B cell (primary cell): ENCODE results near the gene ZMYND12. TPM values are rescaled to one million over a fixed set of nuclear protein-coding genes. Genes with fewer than 3 reads are reported as not detected.

Experiments used
- ATAC-seq: fragments of 200-7000 bp; cut with Tn5 transposase; one replicate; pipeline ENCODE4 v1.10.0; 2021; ENCODE audit warnings: low read depth, mild to moderate bottlenecking, moderate number of reproducible peaks, moderate library complexity
- CTCF ChIA-PET: fragments of 350-600 bp; sonication (Branson Sonifier 250); formaldehyde crosslinking; loops from one replicate; lab custom pipeline; 2021; ENCODE audit warnings: antibody characterized with exemption, inconsistent platforms; lab: Charles Lee
- POLR2A ChIA-PET: fragments of 350-600 bp; sonication (Branson Sonifier 250); formaldehyde crosslinking; loops from one replicate; lab custom pipeline; 2021; ENCODE audit warnings: antibody characterized with exemption; lab: Charles Lee
- DNase-seq: peaks from one replicate; pipeline ENCODE4 v3.0.0; 2013
- H2AFZ ChIP-seq: 2 replicates; pipeline ENCODE4 v1.6.1; 2012; ENCODE audit warnings: mild to moderate bottlenecking, low read depth, low read length; ENCODE audit not compliant: insufficient read depth, poor library complexity, severe bottlenecking
- H3K27ac ChIP-seq, 2 donors: 1 replicate in 1 of 2; 2 replicates in 1 of 2; pipeline ENCODE4 v1.5.1; 2012 to 2013; ENCODE audit warnings: low read length in 2 of 2, mild to moderate bottlenecking in 2 of 2, moderate library complexity in 1 of 2
- H3K27me3 ChIP-seq, 4 experiments: fragments of 200-600 bp in 1 of 4; sonication (generic) in 1 of 4; replicated peaks in 1 of 4; 1 replicate in 2 of 4; 2 replicates in 2 of 4; pipeline versions ENCODE4 v1.6.1 to v1.7.0; 2013 to 2016; ENCODE audit warnings: low read length in 3 of 4, mild to moderate bottlenecking in 2 of 4, mixed read lengths in 1 of 4, moderate library complexity in 1 of 4; ENCODE audit not compliant: insufficient read depth in 4 of 4, control insufficient read depth in 3 of 4; ENCODE audit errors: control extremely low read depth in 1 of 4
- H3K36me3 ChIP-seq, 2 experiments: replicated peaks in 1 of 2; 1 replicate in 1 of 2; 2 replicates in 1 of 2; pipeline versions ENCODE4 v1.6.1 to v1.7.1; 2013; ENCODE audit warnings: low read length in 1 of 2; ENCODE audit not compliant: insufficient read depth in 2 of 2, control insufficient read depth in 1 of 2; ENCODE audit errors: control extremely low read depth in 1 of 2, extremely low read depth in 1 of 2
- H3K4me1 ChIP-seq, 2 donors: fragments of 200-600 bp in 1 of 2; sonication (generic) in 1 of 2; 1 replicate in 1 of 2; 2 replicates in 1 of 2; pipeline versions ENCODE4 v1.5.1 to v1.6.1; 2013 to 2017; ENCODE audit warnings: low read length in 2 of 2; ENCODE audit not compliant: control insufficient read depth in 2 of 2, insufficient read depth in 2 of 2
- H3K4me2 ChIP-seq: replicated peaks from 2 replicates; pipeline ENCODE3; 2012; ENCODE audit warnings: mild to moderate bottlenecking, low read depth, low read length; ENCODE audit not compliant: poor library complexity, severe bottlenecking
- H3K4me3 ChIP-seq, 5 experiments: fragments of 200-600 bp in 1 of 5; sonication (generic) in 1 of 5; 1 replicate in 3 of 5; 2 replicates in 2 of 5; pipeline versions ENCODE4 v1.5.1 to v1.7.0; 2011 to 2016; ENCODE audit warnings: low read length in 4 of 5, mild to moderate bottlenecking in 4 of 5, low read depth in 2 of 5, control low read depth in 1 of 5, moderate library complexity in 1 of 5; ENCODE audit not compliant: insufficient read depth in 1 of 5; ENCODE audit errors: control extremely low read depth in 1 of 5, extremely low read depth in 1 of 5
- H3K79me2 ChIP-seq: fragments of 200-600 bp; sonication (generic); one replicate; pipeline ENCODE4 v1.6.0; 2016; ENCODE audit warnings: low read length; ENCODE audit not compliant: control insufficient read depth, insufficient read depth
- H3K9ac ChIP-seq: fragments of 200-600 bp; sonication (generic); 2 replicates; pipeline ENCODE4 v1.6.1; 2017; ENCODE audit warnings: mild to moderate bottlenecking, low read length, moderate library complexity
- H3K9me3 ChIP-seq, 3 donors: one replicate each; pipeline versions ENCODE4 v1.6.1 to v1.7.1; 2013; ENCODE audit warnings: low read length in 2 of 3; ENCODE audit not compliant: control insufficient read depth in 2 of 3, insufficient read depth in 1 of 3; ENCODE audit errors: control extremely low read depth in 1 of 3
- H4K20me1 ChIP-seq: 2 replicates; pipeline ENCODE4 v1.6.0; 2012; ENCODE audit warnings: mild to moderate bottlenecking, low read length; ENCODE audit not compliant: insufficient read depth, control insufficient read depth, poor library complexity, severe bottlenecking
- H3K27ac Mint-ChIP-seq: one replicate; pipeline ENCODE4 v1.8.0; 2021; ENCODE audit warnings: mixed read lengths
- H3K27me3 Mint-ChIP-seq: one replicate; pipeline ENCODE4 v1.8.0; 2021; ENCODE audit warnings: mixed read lengths
- H3K4me1 Mint-ChIP-seq: one replicate; pipeline ENCODE4 v1.8.0; 2021; ENCODE audit warnings: mixed read lengths
- H3K4me3 Mint-ChIP-seq: one replicate; pipeline ENCODE4 v1.8.0; 2021; ENCODE audit warnings: mixed read lengths
- H3K9me3 Mint-ChIP-seq: one replicate; pipeline ENCODE4 v1.8.0; 2022; ENCODE audit warnings: mixed read lengths; ENCODE audit not compliant: insufficient read depth
- EZH2 ChIP-seq: IDR thresholded peaks from 2 replicates; pipeline ENCODE4 v1.6.1; 2012; ENCODE audit warnings: borderline replicate concordance, low read depth, mild to moderate bottlenecking, moderate library complexity, low read length; ENCODE audit not compliant: insufficient read depth, poor library complexity, severe bottlenecking
- WGBS: methylation state at CpG from one replicate; pipeline ENCODE4 v1.1.5; 2013; ENCODE audit warnings: missing lambda C conversion rate; ENCODE audit not compliant: insufficient coverage; 5-methylcytosine and 5-hydroxymethylcytosine counted together
- intact Hi-C: fragments of 100-400 bp; cut with micrococcal nuclease; formaldehyde crosslinking; loops from one replicate; pipeline ENCODE4 v1.10.0; 2022
- polyA plus RNA-seq: library from polyadenylated mRNA; depleted of rRNA; stranded (reverse); fragments of >200 nt; gene quantifications from 2 replicates; pipeline ENCODE4 v1.2.3, GENCODE V29; 2012
- total RNA-seq, 2 donors: library from RNA; stranded (reverse); fragments of 120-200 nt in 1 of 2; gene quantifications; 1 replicate in 1 of 2; 2 replicates in 1 of 2; pipeline versions ENCODE4 v1.2.3 to v1.2.4, GENCODE V29; 2013 to 2022
- TF ChIP-seq, protein P1 (sequence below): fragments of 200-600 bp; IDR thresholded peaks from one replicate; pipeline ENCODE4 v1.8.0; 2022; ENCODE audit warnings: antibody characterized with exemption, mild to moderate bottlenecking

ZMYND12 gene
- total and polyA plus RNA-seq, 2 donors (not counting 1 experiment from before 2014, with no cell fraction given) = 0.34 to 0.79 TPM

DNA sequence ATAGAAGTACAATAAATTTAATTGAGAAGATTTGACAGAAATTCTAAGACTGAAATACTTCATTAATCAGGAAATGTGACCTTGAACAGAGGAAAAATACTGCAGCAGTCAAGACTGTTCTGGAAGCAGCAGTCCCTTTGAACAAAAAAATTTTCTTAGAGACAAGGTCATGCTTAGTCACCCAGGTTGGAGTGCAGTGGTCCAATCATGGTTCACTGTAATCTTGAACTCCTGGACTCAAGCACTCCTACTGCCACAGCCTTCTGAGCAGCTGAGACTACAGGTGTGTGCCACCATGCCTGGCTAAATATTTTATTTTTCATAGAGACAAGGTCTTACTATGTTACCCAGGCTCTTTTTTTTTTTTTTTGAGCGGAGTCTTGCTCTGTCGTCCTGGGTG lies 5.4 kb upstream of the ZMYND12 start:
- H3K4me3 Mint-ChIP-seq = no peak overlapping the region
- intact Hi-C loops = no loop called here
- H3K4me2 ChIP-seq = no peak overlapping the region

DNA sequence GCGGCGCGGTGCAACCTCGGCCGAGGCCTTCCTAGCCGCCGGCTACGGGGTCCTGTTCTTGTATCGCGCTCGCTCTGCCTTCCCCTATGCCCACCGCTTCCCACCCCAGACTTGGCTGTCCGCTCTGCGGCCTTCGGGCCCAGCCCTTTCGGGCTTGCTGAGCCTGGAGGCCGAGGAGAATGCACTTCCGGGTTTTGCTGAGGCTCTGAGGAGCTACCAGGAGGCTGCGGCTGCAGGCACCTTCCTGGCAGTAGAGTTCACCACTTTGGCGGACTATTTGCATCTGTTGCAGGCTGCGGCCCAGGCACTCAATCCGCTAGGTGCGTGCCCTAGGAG lies 900 bp upstream of the ZMYND12 start:
- peak overlapping the region; percentile 94 for H2AFZ ChIP-seq
- intact Hi-C loops = loop anchor here (1.0 to 10.0 kb wide), 7 partner anchors 121 to 1518 kb away; partner anchors contain the start of genes ATP6V0B, B4GALT2, C1orf50 and DPH2
- H3K9me3 Mint-ChIP-seq = no peaks in the 10 kb centered on the region
- H3K27me3 Mint-ChIP-seq = no peaks in the 10 kb centered on the region
- peak overlapping the region; percentile 82 for H3K4me2 ChIP-seq
- TF ChIP-seq, protein P1, sequence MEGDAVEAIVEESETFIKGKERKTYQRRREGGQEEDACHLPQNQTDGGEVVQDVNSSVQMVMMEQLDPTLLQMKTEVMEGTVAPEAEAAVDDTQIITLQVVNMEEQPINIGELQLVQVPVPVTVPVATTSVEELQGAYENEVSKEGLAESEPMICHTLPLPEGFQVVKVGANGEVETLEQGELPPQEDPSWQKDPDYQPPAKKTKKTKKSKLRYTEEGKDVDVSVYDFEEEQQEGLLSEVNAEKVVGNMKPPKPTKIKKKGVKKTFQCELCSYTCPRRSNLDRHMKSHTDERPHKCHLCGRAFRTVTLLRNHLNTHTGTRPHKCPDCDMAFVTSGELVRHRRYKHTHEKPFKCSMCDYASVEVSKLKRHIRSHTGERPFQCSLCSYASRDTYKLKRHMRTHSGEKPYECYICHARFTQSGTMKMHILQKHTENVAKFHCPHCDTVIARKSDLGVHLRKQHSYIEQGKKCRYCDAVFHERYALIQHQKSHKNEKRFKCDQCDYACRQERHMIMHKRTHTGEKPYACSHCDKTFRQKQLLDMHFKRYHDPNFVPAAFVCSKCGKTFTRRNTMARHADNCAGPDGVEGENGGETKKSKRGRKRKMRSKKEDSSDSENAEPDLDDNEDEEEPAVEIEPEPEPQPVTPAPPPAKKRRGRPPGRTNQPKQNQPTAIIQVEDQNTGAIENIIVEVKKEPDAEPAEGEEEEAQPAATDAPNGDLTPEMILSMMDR = no peak
- no peak for TF ChIP-seq EZH2
- ChIA-PET CTCF (no interaction called here), POLR2A (interaction anchor here (0.8 to 1.5 kb wide), 2 partner anchors 202 to 226 kb away, joined by 3 to 5 read pairs; partner anchors contain the start of genes PPIH and YBX1)
- peaks cover 18 to 21% of the 10 kb centered on the region in 2 donors for H3K4me1 ChIP-seq
- H3K27ac ChIP-seq = peak overlapping the region; percentile 96 to 98
- no peaks in the 10 kb centered on the region for H3K27me3 ChIP-seq
- H3K9ac ChIP-seq = peak overlapping the region; percentile 92
- H3K36me3 ChIP-seq = peaks cover 0 to 32% of the 10 kb centered on the region in 2 experiments
- WGBS = 1% methylated on average over 23 of the region's 23 CpGs
- H3K4me3 ChIP-seq = peak overlapping the region; percentile 26 to 99 (median 90)
- H3K4me1 Mint-ChIP-seq = peaks cover 42% of the 10 kb centered on the region
- H3K9me3 ChIP-seq = no peaks in the 10 kb centered on the region
- peaks cover 19% of the 10 kb centered on the region for H3K79me2 ChIP-seq
- H4K20me1 ChIP-seq = no peaks in the 10 kb centered on the region
- no peak for DNase-seq
- H3K4me3 Mint-ChIP-seq = peak overlapping the region; percentile 99
- peak overlapping the region; percentile 99 for H3K27ac Mint-ChIP-seq
- peak; percentile 35 for ATAC-seq

More for the DNA sequence above, 5.4 kb upstream of the ZMYND12 start:
- Mint-ChIP-seq H3K27ac (no peak overlapping the region), H3K9me3 (no peaks in the 10 kb centered on the region), H3K4me1 (peaks cover 53% of the 10 kb centered on the region), H3K27me3 (no peaks in the 10 kb centered on the region)
- no peak overlapping the region for H3K4me3 ChIP-seq
- ATAC-seq = no peak
- H3K9ac ChIP-seq = no peak overlapping the region
- TF ChIP-seq, protein P1 = no peak
- TF ChIP-seq EZH2 = no peak
- H3K36me3 ChIP-seq = peaks cover 0 to 32% of the 10 kb centered on the region in 2 experiments
- H3K27me3 ChIP-seq = no peaks in the 10 kb centered on the region
- DNase-seq = no peak
- no peak overlapping the region for H2AFZ ChIP-seq
- H3K9me3 ChIP-seq = no peaks in the 10 kb centered on the region
- peaks cover 19% of the 10 kb centered on the region for H3K79me2 ChIP-seq
- peak overlapping the region in 1 of 2 donors; percentile 47 for H3K27ac ChIP-seq
- H3K4me1 ChIP-seq = peaks cover 27 to 28% of the 10 kb centered on the region in 2 donors
- no CpG with 5 or more reads among the region's 2 CpGs for WGBS
- ChIA-PET POLR2A (no interaction called here), CTCF (no interaction called here)
- no peaks in the 10 kb centered on the region for H4K20me1 ChIP-seq
